SH-SY5Y (cell line): ENCODE measurements around the gene KIF26B.
A peak's percentile ranks its signal among the peaks of the same experiment; 100 is the strongest.

Experiments used
- GATA2 ChIP-seq: IDR thresholded peaks from 2 replicates; pipeline ENCODE4 v1.6.1; 2011; ENCODE audit warnings: mild to moderate bottlenecking, low read depth, low read length
- GATA3 ChIP-seq: IDR thresholded peaks from 2 replicates; pipeline ENCODE4 v1.6.1; 2011; ENCODE audit warnings: low read depth, mild to moderate bottlenecking, low read length, moderate library complexity

The KIF26B gene

GRCh38 chr1:245380790-245381535 is 226.2 kb downstream of the KIF26B start:
- TF ChIP-seq GATA3: no peak
- no peak for TF ChIP-seq GATA2

- TF ChIP-seq GATA3 (no peak), GATA2 (no peak)
Observed at GRCh38 chr1:245382981-245383380, 228.2 kb downstream of the KIF26B start.

- TF ChIP-seq GATA2: no peak
- TF ChIP-seq GATA3: no peak
Observed at GRCh38 chr1:245383396-245384330, 228.9 kb downstream of the KIF26B start.

GRCh38 chr1:245386297-245386971 is 231.6 kb downstream of the KIF26B start:
- TF ChIP-seq GATA2: 0 out of 2 replicates have a peak, but pooled peaks have one; percentile 36
- TF ChIP-seq GATA3: no peak

- no peak for TF ChIP-seq GATA2
- TF ChIP-seq GATA3: no peak
Observed at GRCh38 chr1:245388687-245389086, 233.9 kb downstream of the KIF26B start.

- TF ChIP-seq GATA2: no peak
- no peak for TF ChIP-seq GATA3
Observed at GRCh38 chr1:245389873-245390272, 235.1 kb downstream of the KIF26B start.

DNA sequence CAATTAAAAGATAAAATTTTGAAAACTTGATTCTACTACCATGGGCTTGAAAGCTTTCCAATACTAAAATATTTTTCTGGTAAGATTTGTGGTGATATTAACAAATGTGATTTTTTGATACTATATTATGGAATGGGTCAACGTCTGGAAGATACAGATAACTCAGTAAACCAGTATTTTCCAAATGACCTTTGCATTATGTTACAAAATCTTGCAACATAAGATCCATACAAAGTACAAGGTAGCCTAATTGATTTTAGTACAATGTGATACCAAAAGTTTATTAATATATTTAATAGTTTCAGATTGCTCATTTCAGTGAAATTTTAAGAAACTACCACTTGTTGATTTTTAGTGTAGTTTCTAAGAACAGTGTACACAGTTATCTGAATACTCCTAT is 236.2 kb downstream of the KIF26B start:
- TF ChIP-seq GATA2 (no peak), GATA3 (no peak)

GRCh38 chr1:245393694-245394093 is 238.9 kb downstream of the KIF26B start:
- TF ChIP-seq GATA2 (no peak), GATA3 (no peak)

- TF ChIP-seq GATA3 (no peak), GATA2 (no peak)
Observed at GRCh38 chr1:245395680-245396079, 240.9 kb downstream of the KIF26B start.

DNA sequence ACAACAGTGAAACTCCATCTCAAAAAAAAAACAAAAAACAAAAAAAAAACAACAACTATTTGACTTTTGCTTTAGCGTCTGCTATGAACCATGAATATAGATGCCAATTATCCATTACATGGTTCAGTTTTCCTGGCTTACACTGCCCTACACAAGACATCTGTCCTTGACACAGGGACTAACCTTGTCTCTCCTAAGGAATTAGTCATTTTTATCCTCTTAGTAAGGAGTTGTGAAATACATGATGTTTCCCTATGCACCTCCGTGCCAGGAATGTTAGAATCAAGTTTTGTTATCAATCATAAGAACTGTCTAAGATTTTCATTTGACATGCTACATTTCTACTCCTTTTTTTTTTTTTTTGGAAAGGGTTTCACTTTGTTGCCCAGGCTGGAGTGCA is 241.8 kb downstream of the KIF26B start:
- TF ChIP-seq GATA2: no peak
- TF ChIP-seq GATA3: no peak

GRCh38 chr1:245397771-245398170 is 243.0 kb downstream of the KIF26B start:
- no peak for TF ChIP-seq GATA3
- TF ChIP-seq GATA2: no peak

DNA sequence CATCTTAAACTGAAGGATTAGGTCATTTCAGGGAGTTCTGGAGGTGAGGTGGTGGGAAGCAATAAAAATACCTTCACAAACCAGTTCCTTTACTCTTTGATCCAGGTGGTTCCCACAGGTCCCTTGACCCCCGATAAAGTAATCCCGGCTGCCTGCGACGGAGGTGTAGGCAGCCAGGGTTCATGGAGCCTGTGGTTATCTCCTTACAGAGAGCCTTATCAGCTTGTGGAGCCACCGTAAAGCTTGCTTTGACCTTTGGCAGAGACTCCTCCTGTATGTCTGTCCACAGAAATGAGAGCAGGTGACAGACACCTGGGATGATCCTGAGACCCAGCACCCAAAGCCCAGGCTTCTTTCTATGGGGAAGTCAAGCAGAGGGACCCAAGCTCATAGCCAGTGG is 243.4 kb downstream of the KIF26B start:
- TF ChIP-seq GATA2 (no peak), GATA3 (no peak)

- no peak for TF ChIP-seq GATA3
- TF ChIP-seq GATA2: no peak
Observed at GRCh38 chr1:245401881-245402587, 247.2 kb downstream of the KIF26B start.
